T-helper 1 cell treated with Interleukin-12 subunit alpha and Interleukin-12 subunit beta and Interleukin-4 antibody, amounts not matched to agents 30 ng/mL and 1 ng/mL, for 36 hours (primary cell): ENCODE measurements around the gene SLC35B2. TPM values are rescaled to one million over a fixed set of nuclear protein-coding genes. Genes with fewer than 3 reads are reported as not detected.

Experiments
- intact Hi-C: fragments of 100-400 bp; cut with micrococcal nuclease; formaldehyde crosslinking; loops from one replicate; pipeline ENCODE4 v1.15.1; 2024
- total RNA-seq: library from RNA; stranded (reverse); gene quantifications from 2 replicates; pipeline ENCODE4 v1.2.3, GENCODE V29; 2022

The SLC35B2 gene
- 31.6 and 34.6 TPM in 2 replicates for total RNA-seq

DNA sequence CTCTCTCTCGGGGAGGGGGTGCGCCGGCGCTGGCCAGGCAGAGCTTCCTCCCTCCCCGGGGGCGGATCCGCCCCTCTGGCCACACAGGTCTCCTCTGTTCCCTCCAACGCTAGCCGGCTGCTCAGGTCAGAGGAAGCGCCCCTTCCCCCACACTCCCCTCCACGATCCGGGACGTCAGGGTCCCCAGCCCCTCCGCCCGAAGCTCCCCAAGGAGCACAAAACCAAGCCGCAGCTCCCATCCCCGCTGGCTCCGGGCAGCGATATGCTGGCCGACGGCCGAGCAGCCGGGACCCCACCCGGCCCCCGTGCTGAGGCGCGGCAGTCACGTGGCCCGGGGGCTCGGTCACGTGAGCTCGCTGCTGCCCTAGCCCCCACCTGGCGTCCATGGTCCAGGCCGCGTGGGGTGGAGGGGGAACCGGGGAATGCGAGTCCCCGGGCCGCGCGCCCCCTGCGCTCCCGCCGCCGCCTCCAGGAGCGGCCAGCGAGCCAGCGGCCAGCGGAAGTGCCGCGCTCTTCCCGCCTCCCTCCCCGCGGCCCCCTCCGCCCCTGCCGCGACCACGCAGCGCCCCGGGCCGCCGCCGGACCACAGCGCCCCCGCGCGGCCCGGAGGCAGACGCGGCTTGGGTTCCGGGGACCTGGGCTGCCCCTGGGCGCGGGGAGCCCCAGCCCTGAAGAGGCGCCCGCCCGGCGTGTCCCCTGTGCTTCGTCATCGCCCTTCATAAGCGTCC is at the start of gene SLC35B2:
Gene SLC35B2 (minus strand): TSS at position 504 of the 728 bp plus-strand sequence. CDS start 118 bp downstream, at position 386.
- intact Hi-C loops, result loop anchor here (1.0 kb wide), 3 partner anchors 8 to 85 kb away; partner anchors contain the start of genes HSP90AB1 and NFKBIE

- intact Hi-C loops, result no loop called here
These were observed 49.4 kb upstream of the SLC35B2 start for GRCh38 chr6:44306710-44307109.

- intact Hi-C loops, result no loop called here
These were observed 47.9 kb upstream of the SLC35B2 start for GRCh38 chr6:44305200-44305725.

GRCh38 chr6:44304282-44305199 is 47.2 kb upstream of the SLC35B2 start:
- intact Hi-C loops, result loop anchor here (1.0 kb wide), 1 partner anchor 36 kb away; no protein-coding TSS in a partner anchor

DNA sequence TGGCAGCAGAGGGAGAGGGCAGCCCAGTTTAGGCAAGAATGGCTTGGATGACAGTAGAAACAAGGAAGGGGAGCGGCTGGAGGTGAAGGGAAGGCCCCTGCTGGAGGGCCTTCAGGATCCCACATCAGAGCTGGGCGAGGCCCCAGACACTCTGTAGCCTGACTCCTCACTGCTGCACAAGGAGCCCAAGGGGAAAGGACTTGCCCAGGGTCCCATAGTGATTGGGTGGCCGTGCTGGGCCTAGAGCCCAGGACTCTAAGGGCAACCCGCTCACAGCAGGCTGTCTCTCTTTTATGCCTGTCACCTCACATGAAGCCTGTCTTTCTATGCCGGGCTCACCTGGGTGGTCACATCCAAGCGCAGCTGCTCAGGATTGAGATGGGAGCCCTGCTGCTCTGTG is 46.5 kb upstream of the SLC35B2 start:
- intact Hi-C loops, result loop anchor here (1.0 kb wide), 1 partner anchor 36 kb away; no protein-coding TSS in a partner anchor

GRCh38 chr6:44302856-44303255 is 45.5 kb upstream of the SLC35B2 start:
- intact Hi-C loops, result no loop called here

DNA sequence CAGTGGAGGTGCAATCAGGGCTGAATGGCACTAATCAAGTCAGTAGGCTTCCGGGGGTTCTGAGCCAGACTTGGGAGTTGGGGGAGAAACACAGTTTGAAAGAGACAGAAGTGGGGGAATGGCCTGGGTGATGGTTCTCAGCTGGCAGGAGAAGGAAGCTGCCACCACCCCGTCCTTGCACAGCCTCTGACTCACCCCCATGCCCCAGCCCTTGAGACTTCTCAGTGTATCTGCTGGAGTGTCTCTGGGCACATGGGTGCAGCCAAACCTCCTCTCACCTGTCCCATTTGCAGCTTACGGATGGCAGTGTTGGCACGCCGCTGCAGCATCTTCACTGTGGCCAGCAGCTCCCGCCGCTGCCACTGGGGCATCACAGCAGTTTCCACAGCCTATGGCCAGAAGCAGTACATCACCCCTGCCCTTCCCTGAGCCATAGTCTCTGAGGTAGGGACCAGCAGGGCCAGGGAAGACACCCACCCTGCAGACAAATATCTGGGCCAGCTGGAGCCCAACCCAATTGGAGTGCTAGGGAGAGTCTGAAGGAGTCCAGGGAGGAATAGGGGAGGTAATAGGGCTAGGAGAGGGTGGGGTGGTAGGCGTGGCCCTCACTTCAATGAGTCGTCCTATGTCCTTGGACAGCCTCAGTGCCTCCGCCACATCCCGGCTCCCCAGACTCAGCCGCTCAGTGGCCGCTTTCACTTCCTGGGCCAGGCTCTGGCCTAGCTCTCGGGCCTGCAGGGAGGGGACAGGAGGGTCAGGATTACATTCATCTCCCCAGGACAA is 44.6 kb upstream of the SLC35B2 start:
- intact Hi-C loops, result no loop called here

DNA sequence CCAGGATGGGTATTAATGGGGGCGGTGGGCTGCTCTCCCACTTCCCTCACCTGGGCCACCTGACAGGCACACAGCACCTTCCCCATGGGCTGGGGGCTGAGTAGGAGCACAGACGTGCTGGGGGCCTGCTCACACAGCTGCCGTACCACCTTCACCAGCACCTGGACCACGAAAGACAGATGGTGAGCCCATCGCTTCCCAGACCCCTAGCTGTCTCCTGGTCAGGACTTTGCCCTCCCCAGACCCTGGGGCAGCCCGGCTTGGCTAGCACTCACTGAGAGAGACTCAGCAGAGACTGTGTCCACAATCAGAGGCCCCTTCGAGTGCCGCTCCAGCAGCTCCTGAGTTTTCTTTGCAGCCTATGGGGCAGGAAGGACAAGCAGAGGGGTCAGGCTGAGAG is 43.8 kb upstream of the SLC35B2 start:
- intact Hi-C loops, result no loop called here

- intact Hi-C loops, result no loop called here
These were observed 43.0 kb upstream of the SLC35B2 start for GRCh38 chr6:44300292-44300823.

DNA sequence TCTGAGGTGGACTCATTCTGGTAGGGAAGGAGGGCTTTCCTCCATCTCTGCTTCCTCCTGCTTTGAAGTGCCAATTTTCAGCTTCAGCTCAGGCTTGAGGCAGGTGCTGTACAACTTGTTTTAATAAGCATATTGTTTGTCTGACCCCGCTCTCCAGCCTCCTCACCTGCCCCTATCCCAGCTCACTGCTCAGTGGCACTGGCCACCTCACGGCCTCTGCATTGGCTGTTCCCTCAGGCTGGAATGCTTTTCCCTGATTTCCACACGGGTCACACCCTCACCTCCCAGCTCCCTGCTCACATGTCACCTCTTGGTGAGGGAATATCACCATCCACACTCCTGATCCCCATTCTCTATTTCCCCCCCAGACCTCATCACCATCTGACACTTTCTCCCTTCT is 41.5 kb upstream of the SLC35B2 start:
- intact Hi-C loops, result no loop called here

DNA sequence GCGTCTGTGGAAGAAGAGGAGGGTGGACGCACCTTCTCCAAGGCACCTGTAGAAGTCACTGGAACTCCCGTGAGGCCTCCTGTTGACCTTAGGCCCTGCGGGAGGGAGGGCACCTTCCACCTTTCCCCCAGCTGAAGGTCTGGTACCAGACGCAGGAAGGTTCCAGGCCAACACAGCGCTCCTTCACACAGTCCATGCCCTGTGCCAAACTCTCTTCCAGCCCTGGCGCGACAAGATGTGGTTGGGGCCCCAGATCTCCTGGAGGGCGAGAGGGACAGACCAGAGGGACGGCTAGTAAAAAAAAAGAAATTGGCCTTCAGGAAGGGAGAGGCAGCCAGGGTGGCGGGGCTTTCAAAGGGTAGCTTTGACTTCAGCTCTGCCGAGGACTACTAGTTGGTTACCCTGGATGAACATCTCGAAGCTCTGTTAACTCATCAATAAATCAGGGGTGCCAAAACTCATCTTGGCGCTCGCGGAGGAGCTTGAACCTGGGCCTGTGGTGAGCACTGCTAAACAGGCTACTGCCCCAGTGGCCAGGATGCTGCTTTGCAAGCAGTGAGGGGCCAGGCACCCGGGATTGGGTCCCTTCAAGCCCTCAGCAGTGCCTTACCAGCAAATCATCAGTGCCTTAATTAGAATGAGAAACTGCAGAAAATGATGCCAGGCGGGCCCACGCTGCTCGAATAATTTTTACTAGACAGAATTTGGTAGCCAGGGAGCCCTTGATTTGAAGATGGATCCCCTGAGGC is 40.9 kb upstream of the SLC35B2 start:
- intact Hi-C loops, result no loop called here

DNA sequence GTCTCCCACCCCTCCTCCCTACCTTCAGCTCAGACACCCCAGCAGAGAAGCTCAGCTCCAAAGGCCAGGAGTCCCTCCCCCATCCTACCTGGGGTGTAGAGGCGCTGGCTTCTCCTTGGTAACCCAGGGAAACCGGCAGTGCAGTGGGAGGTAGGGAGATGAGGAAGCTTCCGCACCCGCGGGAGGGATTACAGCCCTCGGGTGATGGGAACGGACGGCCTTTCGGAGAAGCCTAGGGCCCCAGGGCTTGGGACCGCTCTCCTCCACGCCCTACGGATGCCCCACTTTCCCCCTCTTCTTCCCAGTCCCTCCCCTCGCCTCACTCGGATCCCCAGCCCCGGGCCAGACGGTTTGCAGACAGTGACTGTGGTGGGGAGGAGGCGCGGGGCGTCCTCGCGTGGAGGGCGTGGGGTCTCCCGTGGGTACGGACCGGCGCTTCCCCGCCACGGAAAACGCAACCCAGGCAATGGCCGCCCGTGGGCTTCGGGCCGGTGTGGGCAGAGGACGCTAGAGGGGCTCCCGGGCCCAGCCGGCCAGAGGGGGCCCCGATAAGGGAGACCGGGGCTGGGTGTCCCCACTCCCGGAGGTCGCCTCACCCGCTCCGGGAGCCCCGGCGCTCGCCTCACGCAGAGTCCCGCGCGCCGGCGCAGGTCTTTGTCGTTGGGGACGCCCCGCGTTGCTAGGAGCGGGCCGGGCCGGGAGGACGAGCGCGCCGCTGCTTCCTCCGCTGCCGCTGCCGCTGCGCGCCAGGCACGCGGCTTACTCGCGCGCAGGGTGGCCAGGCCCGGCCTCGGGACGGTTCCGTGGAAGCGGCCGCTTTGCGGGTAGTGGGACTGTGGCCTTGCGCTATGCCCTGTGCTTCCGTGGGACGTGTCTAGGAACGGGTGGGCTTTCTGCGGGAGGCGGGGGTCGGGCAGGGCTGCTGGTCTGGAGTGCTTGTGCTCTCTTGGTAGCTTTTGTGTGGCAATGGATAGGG is 40.0 kb upstream of the SLC35B2 start:
- intact Hi-C loops, result no loop called here

DNA sequence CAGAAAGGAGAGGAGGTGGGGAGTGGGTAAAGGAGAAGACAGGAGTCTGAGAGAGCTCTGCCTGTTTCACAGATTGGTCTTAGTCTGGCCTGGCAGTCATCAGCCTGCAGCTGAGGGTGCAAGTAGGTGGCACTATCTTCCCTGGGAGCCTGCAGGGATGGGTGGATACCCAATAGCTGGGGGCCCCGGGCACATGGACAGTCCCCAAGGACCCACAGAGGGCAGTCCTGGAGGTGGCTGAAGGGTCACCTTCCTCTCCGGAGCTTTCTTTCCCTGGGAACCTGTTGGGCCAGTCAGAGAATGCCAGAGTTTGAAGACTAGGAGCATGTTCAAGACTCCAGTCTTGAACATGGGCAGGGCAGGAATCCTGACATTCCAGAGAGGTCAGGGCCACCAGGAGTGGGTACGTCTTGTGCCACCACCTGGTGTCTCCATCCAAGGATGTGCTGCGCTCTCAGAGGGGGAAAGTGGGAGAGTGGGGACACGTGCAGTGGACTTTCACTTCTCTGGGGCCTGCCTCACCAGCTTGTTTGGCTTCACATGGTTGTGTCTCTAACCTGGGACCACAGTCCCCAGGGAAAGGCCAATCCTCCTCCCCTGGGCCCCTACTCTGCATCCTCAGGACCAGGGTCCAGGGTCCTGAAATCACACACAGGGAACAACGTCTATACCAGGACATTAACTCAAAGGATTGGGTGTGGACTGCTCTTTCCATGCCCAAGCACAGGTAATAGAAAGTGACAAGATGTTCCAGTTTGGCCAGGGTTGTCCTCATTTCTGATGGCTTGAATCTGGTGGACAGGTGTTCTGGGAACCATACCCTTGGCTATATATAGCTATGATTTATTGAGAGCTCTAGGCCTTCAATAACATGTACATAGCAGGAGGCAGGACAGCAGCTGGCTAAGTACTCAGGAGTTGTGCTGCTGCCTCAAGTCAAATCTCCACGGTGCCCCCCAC is 37.8 kb upstream of the SLC35B2 start:
- intact Hi-C loops, result no loop called here

- intact Hi-C loops, result no loop called here
These were observed 35.5 kb upstream of the SLC35B2 start for GRCh38 chr6:44292661-44293365.

GRCh38 chr6:44291841-44292240 is 34.5 kb upstream of the SLC35B2 start:
- intact Hi-C loops, result no loop called here

- intact Hi-C loops, result no loop called here
These were observed 32.5 kb upstream of the SLC35B2 start for GRCh38 chr6:44289726-44290260.

DNA sequence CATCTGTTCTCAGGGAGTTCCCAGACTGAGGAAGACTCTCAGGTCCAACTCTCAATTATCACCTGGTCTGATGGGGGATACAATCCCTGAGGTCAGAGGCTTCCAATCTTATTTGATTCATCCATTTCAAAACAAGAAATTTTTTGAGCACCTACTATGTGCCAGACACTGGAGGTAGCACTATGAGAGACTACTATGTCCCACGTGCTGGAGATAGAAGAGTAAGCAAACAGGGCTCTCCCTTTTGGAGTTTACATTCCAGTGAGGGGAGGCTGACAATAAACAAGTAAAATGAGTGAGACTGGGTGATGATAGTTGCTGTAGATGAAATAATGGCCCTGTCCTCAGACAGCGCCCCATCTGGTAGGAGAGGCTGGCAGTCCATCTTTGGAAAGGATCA is 29.4 kb upstream of the SLC35B2 start:
- intact Hi-C loops, result no loop called here
